Esophagus squamous epithelium (tissue), 5 donors: ENCODE data around the gene ZNF717. TPM values are rescaled to one million over a fixed set of nuclear protein-coding genes. Genes with fewer than 3 reads are reported as not detected.
A peak's percentile ranks its signal among the peaks of the same experiment; 100 is the strongest.
"Not testable (repeated sequence)": the region's sequence is repeated elsewhere in the genome, so short reads cannot be mapped to it uniquely, and the experiment has no call there.

ENCODE experiments used
- DNase-seq: peaks from one replicate; lab custom pipeline; 2025; lab: John Stamatoyannopoulos, UW
- H3K27ac ChIP-seq, 4 donors: fragments of 200-600 bp; sonication (generic); one replicate each; pipeline ENCODE4 v1.5.1; 2016 to 2019; ENCODE audit warnings: mild to moderate bottlenecking in 1 of 4
- H3K27me3 ChIP-seq, 4 donors: fragments of 200-600 bp; sonication (generic); 1 replicate in 3 of 4; 2 replicates in 1 of 4; pipeline versions ENCODE4 v1.5.1 to v1.6.0; 2017 to 2021; ENCODE audit warnings: antibody characterized with exemption in 1 of 4
- H3K36me3 ChIP-seq, 3 donors: fragments of 200-600 bp; sonication (generic); one replicate each; pipeline ENCODE4 v1.5.1; 2016 to 2019
- H3K4me1 ChIP-seq, 3 donors: fragments of 200-600 bp; sonication (generic); one replicate each; pipeline ENCODE4 v1.5.1; 2017 to 2019
- H3K4me3 ChIP-seq, 4 donors: fragments of 200-600 bp; sonication (generic); 1 replicate in 3 of 4; 2 replicates in 1 of 4; pipeline ENCODE4 v1.5.1; 2016 to 2019; ENCODE audit warnings: mild to moderate bottlenecking in 2 of 4, moderate library complexity in 1 of 4
- H3K9me3 ChIP-seq, 3 donors: fragments of 200-600 bp; sonication (generic); one replicate each; pipeline ENCODE4 v1.5.1; 2016 to 2019
- POLR2A ChIP-seq, 4 donors: fragments of 450-650 bp; IDR thresholded peaks; one replicate each; pipeline ENCODE4 v1.6.1; 2017; ENCODE audit warnings: antibody characterized with exemption in 4 of 4, mild to moderate bottlenecking in 4 of 4, moderate library complexity in 3 of 4
- WGBS, 2 donors: methylation state at CpG; one replicate each; pipeline ENCODE4 v1.1.5; 2018; 5-methylcytosine and 5-hydroxymethylcytosine counted together
- intact Hi-C: fragments of 100-400 bp; cut with DNase I; formaldehyde crosslinking; loops from one replicate; pipeline ENCODE4 v1.15.0; 2022
- total RNA-seq, 4 donors: library from RNA; depleted of rRNA; stranded (reverse); fragments of >200 nt; gene quantifications; one replicate each; pipeline ENCODE4 v1.1.0, GENCODE V29; 2016
- TF ChIP-seq, protein P1 (sequence below), 6 experiments: fragments of 450-650 bp in 4 of 6; fragments of 200-600 bp in 2 of 6; sonication (generic) in 2 of 6; IDR thresholded peaks; one replicate each; pipeline ENCODE4 v1.5.1; 2016 to 2019; ENCODE audit warnings: antibody characterized with exemption in 6 of 6, mild to moderate bottlenecking in 4 of 6, moderate library complexity in 4 of 6
- donor health status: DM: yes; HTN: yes; CAD: no.

ZNF717 gene
- total RNA-seq, 4 donors from 2014 or later, result 5.1 to 9.3 (median 6.1) TPM

GRCh38 chr3:75781079-75781745 is 4.1 kb downstream of the ZNF717 start:
- Histone ChIP-seq H3K4me3 (no peak overlapping the region), H3K9me3 (peaks cover 0 to 56% (median 38%) of the 10 kb centered on the region in 3 donors), H3K27ac (peak overlapping the region in 3 of 4 donors; percentile 6 to 54 (median 38)), H3K4me1 (peaks cover 0 to 16% (median 3%) of the 10 kb centered on the region in 3 donors), H3K36me3 (peaks cover 0 to 70% (median 0%) of the 10 kb centered on the region in 3 donors), H3K27me3 (no peaks in the 10 kb centered on the region)
- WGBS, 2 donors, result 25 to 49% methylated on average over 7 of the region's 7 CpGs
- DNase-seq, result no peak
- TF ChIP-seq, protein P1, sequence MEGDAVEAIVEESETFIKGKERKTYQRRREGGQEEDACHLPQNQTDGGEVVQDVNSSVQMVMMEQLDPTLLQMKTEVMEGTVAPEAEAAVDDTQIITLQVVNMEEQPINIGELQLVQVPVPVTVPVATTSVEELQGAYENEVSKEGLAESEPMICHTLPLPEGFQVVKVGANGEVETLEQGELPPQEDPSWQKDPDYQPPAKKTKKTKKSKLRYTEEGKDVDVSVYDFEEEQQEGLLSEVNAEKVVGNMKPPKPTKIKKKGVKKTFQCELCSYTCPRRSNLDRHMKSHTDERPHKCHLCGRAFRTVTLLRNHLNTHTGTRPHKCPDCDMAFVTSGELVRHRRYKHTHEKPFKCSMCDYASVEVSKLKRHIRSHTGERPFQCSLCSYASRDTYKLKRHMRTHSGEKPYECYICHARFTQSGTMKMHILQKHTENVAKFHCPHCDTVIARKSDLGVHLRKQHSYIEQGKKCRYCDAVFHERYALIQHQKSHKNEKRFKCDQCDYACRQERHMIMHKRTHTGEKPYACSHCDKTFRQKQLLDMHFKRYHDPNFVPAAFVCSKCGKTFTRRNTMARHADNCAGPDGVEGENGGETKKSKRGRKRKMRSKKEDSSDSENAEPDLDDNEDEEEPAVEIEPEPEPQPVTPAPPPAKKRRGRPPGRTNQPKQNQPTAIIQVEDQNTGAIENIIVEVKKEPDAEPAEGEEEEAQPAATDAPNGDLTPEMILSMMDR (IDR thresholded peaks at IDR 0.05), result no peak
- no peak for TF ChIP-seq POLR2A (IDR thresholded peaks at IDR 0.05)
- intact Hi-C loops, result no loop called here

DNA sequence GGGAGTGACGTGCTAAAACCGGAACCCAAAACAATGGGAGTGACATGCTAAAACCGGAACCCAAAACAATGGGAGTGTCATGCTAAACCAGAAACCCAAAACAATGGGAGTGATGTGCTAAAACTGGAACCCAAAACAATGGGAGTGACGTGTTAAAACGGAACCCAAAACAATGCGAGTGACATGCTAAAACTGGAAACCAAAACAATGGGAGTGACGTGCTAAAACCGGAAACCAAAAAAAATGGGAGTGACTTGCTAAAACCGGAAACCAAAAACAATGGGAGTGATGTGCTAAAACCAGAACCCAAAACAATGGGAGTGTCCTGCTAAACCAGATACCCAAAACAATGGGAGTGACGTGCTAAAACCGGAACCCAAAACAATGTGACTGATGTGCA is 7.6 kb downstream of the ZNF717 start:
- H3K4me3 ChIP-seq, DNase-seq, H3K27me3 ChIP-seq, H3K4me1 ChIP-seq, intact Hi-C loops, H3K27ac ChIP-seq: not testable (repeated sequence)
- 76 to 85% methylated on average over 11 of the region's 11 CpGs for WGBS, 2 donors
- peaks cover 0 to 95% (median 0%) of the 10 kb centered on the region in 3 donors for H3K36me3 ChIP-seq
- H3K9me3 ChIP-seq, result peaks cover 0 to 85% (median 45%) of the 10 kb centered on the region in 3 donors

- peaks cover 0 to 94% (median 8%) of the 10 kb centered on the region in 3 donors for H3K36me3 ChIP-seq
- DNase-seq, H3K27me3 ChIP-seq, intact Hi-C loops, H3K4me3 ChIP-seq, H3K27ac ChIP-seq, H3K4me1 ChIP-seq: not testable (repeated sequence)
- WGBS, 2 donors, result 60 to 83% methylated on average over 1 to 4 of the region's 10 CpGs
- peaks cover 0 to 95% (median 35%) of the 10 kb centered on the region in 3 donors for H3K9me3 ChIP-seq
Observed at GRCh38 chr3:75771631-75772030, 13.7 kb downstream of the ZNF717 start.

DNA sequence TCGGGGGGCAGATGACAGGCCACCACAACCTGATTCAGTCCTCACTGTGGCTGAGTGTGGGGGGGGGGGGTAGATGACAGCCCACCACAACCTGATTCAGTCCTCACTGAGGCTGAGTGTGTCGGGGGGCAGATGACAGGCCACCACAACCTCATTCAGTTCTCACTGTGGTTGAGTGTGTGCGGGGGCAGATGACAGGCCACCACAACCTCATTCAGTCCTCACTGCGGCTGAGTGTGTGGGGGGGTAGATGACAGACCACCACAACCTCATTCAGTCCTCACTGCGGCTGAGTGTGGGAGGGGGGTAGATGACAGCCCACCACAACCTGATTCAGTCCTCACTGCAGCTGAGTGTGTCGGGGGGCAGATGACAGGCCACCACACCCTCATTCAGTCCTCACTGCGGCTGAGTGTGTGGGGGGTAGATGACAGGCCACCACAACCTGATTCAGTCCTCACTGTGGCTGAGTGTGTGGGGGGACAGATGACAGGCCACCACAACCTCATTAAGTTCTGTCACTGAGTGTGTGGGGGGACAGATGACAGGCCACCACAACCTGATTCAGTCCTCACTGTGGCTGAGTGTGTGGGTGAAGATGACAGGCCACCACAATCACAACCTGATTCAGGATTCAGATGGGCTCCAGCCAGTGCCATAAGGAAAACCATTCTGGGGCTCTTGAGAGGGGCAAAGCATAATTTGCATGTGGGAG is 16.9 kb downstream of the ZNF717 start:
- intact Hi-C loops, result no loop called here
- TF ChIP-seq POLR2A (IDR thresholded peaks at IDR 0.05), result no peak
- TF ChIP-seq, protein P1 (IDR thresholded peaks at IDR 0.05), result no peak
- Histone ChIP-seq H3K27ac (no peak overlapping the region), H3K27me3 (no peaks in the 10 kb centered on the region), H3K36me3 (peaks cover 0 to 89% (median 8%) of the 10 kb centered on the region in 3 donors), H3K4me3 (no peak overlapping the region), H3K4me1 (no peaks in the 10 kb centered on the region), H3K9me3 (peaks cover 0 to 97% (median 32%) of the 10 kb centered on the region in 3 donors)
- no peak for DNase-seq
- WGBS, 2 donors, result 92% methylated on average over 2 of the region's 7 CpGs; no CpG with 5 or more reads in 1 of the 2 donors

GRCh38 chr3:75737831-75738493 is 47.4 kb downstream of the ZNF717 start:
- 65 to 69% methylated on average over 7 of the region's 7 CpGs for WGBS, 2 donors
- H3K27me3 ChIP-seq, result no peaks in the 10 kb centered on the region
- H3K4me3 ChIP-seq, result peak overlapping the region in 1 of 4 donors; percentile 8
- H3K27ac ChIP-seq, result no peak overlapping the region
- peaks cover 0 to 51% (median 0%) of the 10 kb centered on the region in 3 donors for H3K36me3 ChIP-seq
- peaks cover 0 to 98% (median 57%) of the 10 kb centered on the region in 3 donors for H3K9me3 ChIP-seq
- no peak for DNase-seq
- intact Hi-C loops, result no loop called here
- no peaks in the 10 kb centered on the region for H3K4me1 ChIP-seq
- no peak for TF ChIP-seq POLR2A (IDR thresholded peaks at IDR 0.05)
- TF ChIP-seq, protein P1 (IDR thresholded peaks at IDR 0.05), result no peak
